CMK (cell line): ENCODE results near the gene C12orf76.

Experiments
- DNase-seq: peaks from one replicate; pipeline ENCODE4 v3.0.0-alpha.2; 2010; ENCODE audit warnings: low read depth

The C12orf76 gene

DNA sequence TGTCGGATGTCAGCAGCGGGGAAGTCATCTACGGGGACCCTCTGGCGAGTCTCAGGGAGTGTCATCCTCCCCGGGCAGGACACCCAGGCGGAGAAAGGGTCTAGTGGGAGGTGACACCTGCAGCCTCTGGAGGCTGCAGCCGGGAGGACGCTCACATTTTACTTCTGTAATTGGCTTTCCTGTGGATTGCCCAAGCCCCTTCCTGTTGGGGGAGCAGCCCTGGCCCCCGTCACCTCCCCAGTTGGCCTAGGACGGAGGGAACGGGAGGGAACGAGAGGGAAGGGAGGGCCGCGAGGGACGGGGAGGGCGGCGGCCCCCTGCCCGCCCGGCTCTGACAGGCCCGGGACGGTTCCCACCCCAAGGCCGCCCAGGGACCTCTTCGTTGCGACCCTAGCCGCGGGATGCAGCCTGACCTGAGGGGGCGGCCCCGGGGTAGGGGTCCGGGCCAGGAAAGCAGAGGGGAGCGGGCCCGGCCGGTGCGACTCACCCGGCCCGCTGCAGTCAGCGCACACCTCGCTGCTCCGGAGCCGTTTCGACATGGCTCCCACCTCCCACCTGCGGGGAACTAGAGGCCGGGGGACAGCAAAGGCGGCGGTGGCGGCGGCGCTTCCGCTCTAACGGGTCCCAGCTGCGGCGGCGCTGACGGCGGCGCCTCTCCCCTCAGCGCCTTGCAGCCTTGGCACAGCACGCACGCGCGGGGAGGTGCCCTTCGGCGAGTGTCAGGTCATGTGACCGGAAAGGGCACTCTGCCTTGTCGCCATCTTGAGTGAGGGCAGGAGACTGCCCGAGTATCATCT lies 52.4 kb downstream of the C12orf76 start, which contains the start of gene GIT2:
Gene GIT2 (minus strand): TSS at position 683 of the 797 bp plus-strand sequence. CDS start 144 bp downstream, at position 539.
- DNase-seq: peak; percentile 89

DNA sequence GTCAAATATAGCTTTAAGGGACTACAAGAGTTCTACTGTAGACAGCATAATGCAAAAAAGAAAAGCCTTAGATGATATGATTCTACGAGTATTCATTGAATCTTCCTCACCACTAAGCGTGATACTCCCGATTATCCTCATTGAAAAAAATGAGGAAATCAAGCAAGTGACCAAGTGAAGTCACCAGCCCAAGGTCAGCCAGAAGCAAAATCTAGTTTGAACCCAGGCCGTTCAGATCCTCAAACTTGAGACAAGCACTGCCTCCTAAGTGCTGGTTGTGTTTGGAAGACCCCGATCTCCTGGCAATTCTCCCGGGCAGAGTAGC lies 53.0 kb downstream of the C12orf76 start:
- no peak for DNase-seq

DNA sequence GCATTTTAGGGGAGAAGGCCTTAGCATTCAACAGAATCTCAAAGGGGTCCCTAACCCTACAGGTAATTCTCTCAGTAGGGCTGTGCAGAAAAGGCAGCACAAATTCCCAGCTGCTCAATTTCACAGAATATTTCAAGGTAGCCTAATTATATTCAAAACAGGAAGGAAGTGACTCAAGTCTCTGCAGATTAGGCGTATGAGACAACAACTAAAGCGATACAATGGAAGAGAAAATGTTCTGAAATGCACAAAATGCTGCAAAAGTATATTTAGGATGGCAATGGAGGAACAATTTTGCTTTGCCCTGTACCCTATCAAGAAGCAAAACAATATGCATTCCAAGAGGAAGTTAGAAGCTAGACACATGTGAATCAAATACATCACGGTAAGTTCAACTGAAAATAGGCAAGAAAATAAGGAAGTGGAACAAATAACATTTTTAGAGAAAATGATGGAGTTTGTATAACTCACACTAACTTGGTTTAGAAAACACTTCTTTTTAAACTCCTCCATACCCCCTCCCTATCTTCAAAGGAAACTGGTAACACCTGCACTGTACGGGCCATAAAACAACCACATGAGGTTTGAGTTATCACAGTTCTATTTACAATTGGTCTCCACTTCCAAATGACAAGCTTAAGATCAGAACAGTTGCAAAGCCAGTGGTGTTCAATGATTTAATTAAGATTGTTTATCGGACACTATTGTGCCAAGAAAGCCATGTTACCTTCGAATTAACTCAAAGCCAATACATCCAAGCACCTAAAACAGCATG lies 53.7 kb downstream of the C12orf76 start:
- no peak for DNase-seq

DNA sequence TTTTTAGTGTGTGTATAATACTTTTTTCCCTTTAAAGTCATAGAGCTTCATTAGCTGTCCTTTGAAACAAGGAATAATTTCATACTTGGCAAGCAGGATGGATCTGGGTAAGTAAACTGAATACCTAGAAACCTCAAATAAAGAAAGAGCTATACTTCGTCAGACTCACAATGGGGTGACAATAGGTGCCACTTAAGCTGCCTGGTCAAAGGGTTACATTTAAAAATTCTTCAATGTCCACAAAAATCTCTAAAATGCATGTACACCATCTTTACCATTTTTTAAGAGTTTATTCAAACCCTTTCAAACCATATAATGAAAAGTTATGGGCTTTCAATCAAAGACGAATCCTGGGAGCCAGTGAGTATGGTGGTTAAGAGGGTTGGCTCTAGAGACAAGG lies 55.2 kb downstream of the C12orf76 start:
- DNase-seq: no peak

DNA sequence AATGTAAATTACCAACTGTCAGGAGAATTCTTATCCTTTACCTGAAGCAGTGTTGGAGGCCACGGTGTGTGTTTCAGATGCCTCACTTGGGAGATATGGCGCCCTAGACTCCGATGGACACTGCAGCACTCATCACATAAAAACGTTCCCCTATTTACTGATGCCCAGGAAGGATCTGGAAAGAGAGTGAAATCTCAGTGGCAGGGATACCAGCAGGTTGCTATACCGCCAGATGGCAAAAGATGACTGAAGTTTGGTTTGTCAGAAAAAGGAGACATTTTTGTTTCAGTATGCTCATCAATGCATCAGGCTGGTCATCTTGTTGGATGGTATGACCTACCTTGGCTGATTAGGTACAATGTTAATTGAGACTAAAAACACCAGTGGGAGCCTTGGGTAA lies 56.7 kb downstream of the C12orf76 start:
- DNase-seq: no peak
